ENCODE data around the gene ARRDC3. TPM values are rescaled to one million over a fixed set of nuclear protein-coding genes. Genes with fewer than 3 reads are reported as not detected.

Gene ARRDC3
- total and polyA plus RNA-seq, 9 of the 15 experiments (the other 6 are each of a cell fraction or from before 2014, with no cell fraction given) = 15.3 to 58.1 (median 39.4) TPM

- Histone ChIP-seq H3K4me2 (ENCODE audit: insufficient read depth, low read length) (peak overlapping the region; percentile 85), H3K4me1 (replicated peaks in 1 of 2; ENCODE audit: control insufficient read depth in 2 of 2, insufficient read depth in 2 of 2, low read length in 2 of 2) (no peaks in the 10 kb centered on the region), H3K9ac (ENCODE audit: insufficient read depth in 1 of 2, low read depth in 2 of 2, low read length in 2 of 2) (peak overlapping the region; percentile 93 to 98), H3K4me3 (peak overlapping the region; percentile 60), H3K36me3 (ENCODE audit: control insufficient read depth, insufficient read depth, low read length) (peaks cover 5% of the 10 kb centered on the region; the same call in 2 of the 3 replicates), H2AFZ (ENCODE audit: low read depth, low read length) (peak overlapping the region; percentile 75), H3K79me2 (ENCODE audit: control insufficient read depth, insufficient read depth, low read length) (peaks cover 53% of the 10 kb centered on the region), H3K9me3 (replicated peaks; ENCODE audit: control insufficient read depth, insufficient read depth, low read depth, low read length) (no peaks in the 10 kb centered on the region; the same call in 1 of the 2 replicates), H4K20me1 (replicated peaks; ENCODE audit: control insufficient read depth, insufficient read depth, low read length) (0 out of 2 replicates have a peak, but pooled peaks cover 3% of the 10 kb centered on the region), H3K27me3 (ENCODE audit: control insufficient read depth in 2 of 2, insufficient read depth in 2 of 2, low read length in 2 of 2) (no peaks in the 10 kb centered on the region), H3K27ac (ENCODE audit: extremely low read depth, low read depth, low read length) (peak overlapping the region; percentile 96), H3K9me1 (ENCODE audit: control insufficient read depth, insufficient read depth, low read length) (no peaks in the 10 kb centered on the region)
- DNase-seq (ENCODE audit: extremely low read depth in 1 of 4, low spot score in 3 of 4) = peak in 2 of 4 experiments; percentile 26 to 55
- in situ Hi-C loops (cut with MboI) (loop anchor here (10.0 kb wide), 2 partner anchors 279 to 519 kb away; no protein-coding TSS in a partner anchor), intact Hi-C loops (cut with micrococcal nuclease) (loop anchor here (1.0 to 2.0 kb wide), 4 partner anchors 138 to 518 kb away; no protein-coding TSS in a partner anchor)
- peak; percentile 35 for FAIRE-seq
- ChIA-PET CTCF (ENCODE audit: low intra/inter-chr PET ratio) (interaction anchor here (0.7 to 5.1 kb wide), 12 partner anchors 36 to 522 kb away, joined by 3 to 104 read pairs (median 9); no protein-coding TSS in a partner anchor), POLR2A (interaction anchor here (0.8 to 4.5 kb wide), 24 partner anchors 9 to 537 kb away, joined by 3 to 47 read pairs (median 6); no protein-coding TSS in a partner anchor)
- ATAC-seq = no peak
- peak; percentile 65; the same call in 1 of the 2 replicates for TF ChIP-seq BRD4 (IDR thresholded peaks at IDR 0.05)
- TF ChIP-seq MAFK (IDR thresholded peaks at IDR 0.05; ENCODE audit: low read length) = peak; percentile 22; the same call in 1 of the 2 replicates
- 0 out of 4 replicates have a peak, but pooled peaks of 1 of the 2 experiments have one; percentile 5 for TF ChIP-seq ARNT (IDR thresholded peaks at IDR 0.05)
- TF ChIP-seq RBFOX2 (IDR thresholded peaks at IDR 0.05; ENCODE audit: low read depth, low read length) = no peak
- no peak for TF ChIP-seq POLR3A (IDR thresholded peaks at IDR 0.05; ENCODE audit: borderline replicate concordance, extremely low read depth, insufficient read depth, insufficient read length)
- TF ChIP-seq RAD51 (IDR thresholded peaks at IDR 0.05; ENCODE audit: borderline replicate concordance, low read depth) = no peak
- 0 out of 2 replicates have a peak, but pooled peaks have one; percentile 3 for TF ChIP-seq HDAC2 (IDR thresholded peaks at IDR 0.05)
- TF ChIP-seq SMAD3 (CRISPR knock-in tag; conservative IDR thresholded peaks at IDR 0.05) = no peak
- no peak for TF ChIP-seq NR2C2 (CRISPR knock-in tag; IDR thresholded peaks at IDR 0.05)
- peak; percentile 68 for TF ChIP-seq NR2C2 (tag; IDR thresholded peaks at IDR 0.05)
- no peak for TF ChIP-seq MAFF (IDR thresholded peaks at IDR 0.05; ENCODE audit: low read length)
- TF ChIP-seq HLTF (IDR thresholded peaks at IDR 0.05) = 0 out of 2 replicates have a peak, but pooled peaks have one; percentile 6
- no peak for TF ChIP-seq PRDM10 (IDR thresholded peaks at IDR 0.05; ENCODE audit: partially characterized antibody)
- TF ChIP-seq CEBPB (tag; IDR thresholded peaks at IDR 0.05) = 0 out of 2 replicates have a peak, but pooled peaks have one; percentile 24
- TF ChIP-seq FIP1L1 (IDR thresholded peaks at IDR 0.05; ENCODE audit: low read depth, low read length, poor library complexity, severe bottlenecking) = no peak
- 0 out of 2 replicates have a peak, but pooled peaks have one; percentile 3 for TF ChIP-seq NR2C1 (IDR thresholded peaks at IDR 0.05)
- TF ChIP-seq NR2C1 (tag; IDR thresholded peaks at IDR 0.05) = no peak
- TF ChIP-seq ZNF449 (CRISPR knock-in tag; IDR thresholded peaks at IDR 0.05) = no peak
- 0 out of 2 replicates have a peak, but pooled peaks have one; percentile 17 for TF ChIP-seq ZNF41 (CRISPR knock-in tag; conservative IDR thresholded peaks at IDR 0.05)
- TF ChIP-seq CXXC5 (CRISPR knock-in tag; IDR thresholded peaks at IDR 0.05) = no peak
- no TSS peak for BruUV-seq (replicated peaks)
- under 1% methylated on average over 7 of the region's 7 CpGs for WGBS (ENCODE audit: insufficient coverage, low coverage, missing lambda C conversion rate)
Observed at GRCh38 chr5:91383956-91384300, 811 bp upstream of the ARRDC3 start.
